ENCODE results near the gene FBLN1. TPM values are rescaled to one million over a fixed set of nuclear protein-coding genes. Genes with fewer than 3 reads are reported as not detected.

Gene FBLN1
- total and polyA plus RNA-seq, 9 of the 15 experiments (the other 6 are each of a cell fraction or from before 2014, with no cell fraction given), result 0.66 TPM; not detected in 8

DNA sequence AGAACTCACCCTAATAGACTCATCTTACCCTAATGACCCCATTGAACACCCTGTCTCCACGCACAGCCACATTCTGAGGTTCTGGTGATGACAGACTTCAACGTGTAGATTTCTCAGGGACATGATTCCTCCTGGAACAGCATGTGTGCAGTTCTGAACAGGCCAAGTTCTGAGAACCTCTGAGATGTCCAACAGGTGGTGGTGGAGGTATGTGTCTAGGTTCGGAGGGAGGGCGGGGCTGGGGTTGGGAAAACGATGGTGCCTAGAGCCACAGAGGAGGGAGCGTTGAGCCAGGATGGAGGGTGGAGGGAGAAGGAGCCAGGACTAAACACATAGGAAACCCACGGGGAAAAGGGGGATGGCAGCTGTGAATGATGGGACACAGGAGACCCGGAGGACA, 43.4 kb upstream of the FBLN1 start:
- Histone ChIP-seq H3K4me2 (ENCODE audit: insufficient read depth, low read length) (no peak overlapping the region), H3K9me3 (replicated peaks; ENCODE audit: control insufficient read depth, insufficient read depth, low read depth, low read length) (no peaks in the 10 kb centered on the region), H3K79me2 (ENCODE audit: control insufficient read depth, insufficient read depth, low read length) (no peaks in the 10 kb centered on the region), H3K4me1 (replicated peaks in 1 of 2; ENCODE audit: control insufficient read depth in 2 of 2, insufficient read depth in 2 of 2, low read length in 2 of 2) (no peaks in the 10 kb centered on the region), H3K9ac (ENCODE audit: insufficient read depth in 1 of 2, low read depth in 2 of 2, low read length in 2 of 2) (no peak overlapping the region), H3K4me3 (no peak overlapping the region), H2AFZ (ENCODE audit: low read depth, low read length) (no peak overlapping the region), H4K20me1 (replicated peaks; ENCODE audit: control insufficient read depth, insufficient read depth, low read length) (no peaks in the 10 kb centered on the region), H3K27me3 (ENCODE audit: control insufficient read depth in 2 of 2, insufficient read depth in 2 of 2, low read length in 2 of 2) (peaks cover 4 to 36% of the 10 kb centered on the region in 2 experiments; a peak in 3 of 5 replicates), H3K9me1 (ENCODE audit: control insufficient read depth, insufficient read depth, low read length) (no peaks in the 10 kb centered on the region), H3K27ac (ENCODE audit: extremely low read depth, low read depth, low read length) (no peak overlapping the region), H3K36me3 (ENCODE audit: control insufficient read depth, insufficient read depth, low read length) (no peaks in the 10 kb centered on the region)
- FAIRE-seq, result no peak
- DNase-seq (ENCODE audit: extremely low read depth in 1 of 4, low spot score in 3 of 4), result no peak
- ChIA-PET CTCF (ENCODE audit: low intra/inter-chr PET ratio) (no interaction called here), POLR2A (no interaction called here)
- TF ChIP-seq, protein P1, sequence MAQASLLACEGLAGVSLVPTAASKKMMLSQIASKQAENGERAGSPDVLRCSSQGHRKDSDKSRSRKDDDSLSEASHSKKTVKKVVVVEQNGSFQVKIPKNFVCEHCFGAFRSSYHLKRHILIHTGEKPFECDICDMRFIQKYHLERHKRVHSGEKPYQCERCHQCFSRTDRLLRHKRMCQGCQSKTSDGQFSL (CRISPR knock-in tag; IDR thresholded peaks at IDR 0.05), result no peak
- TF ChIP-seq, protein P1 (tag; IDR thresholded peaks at IDR 0.05), result no peak
- TF ChIP-seq SIX5 (IDR thresholded peaks at IDR 0.05; ENCODE audit: borderline replicate concordance in 1 of 2, insufficient read depth in 1 of 2, low read depth in 1 of 2, low read length in 2 of 2), result no peak
- TF ChIP-seq, protein P2, sequence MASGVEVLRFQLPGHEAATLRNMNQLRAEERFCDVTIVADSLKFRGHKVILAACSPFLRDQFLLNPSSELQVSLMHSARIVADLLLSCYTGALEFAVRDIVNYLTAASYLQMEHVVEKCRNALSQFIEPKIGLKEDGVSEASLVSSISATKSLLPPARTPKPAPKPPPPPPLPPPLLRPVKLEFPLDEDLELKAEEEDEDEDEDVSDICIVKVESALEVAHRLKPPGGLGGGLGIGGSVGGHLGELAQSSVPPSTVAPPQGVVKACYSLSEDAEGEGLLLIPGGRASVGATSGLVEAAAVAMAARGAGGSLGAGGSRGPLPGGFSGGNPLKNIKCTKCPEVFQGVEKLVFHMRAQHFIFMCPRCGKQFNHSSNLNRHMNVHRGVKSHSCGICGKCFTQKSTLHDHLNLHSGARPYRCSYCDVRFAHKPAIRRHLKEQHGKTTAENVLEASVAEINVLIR (CRISPR knock-in tag; IDR thresholded peaks at IDR 0.05), result no peak
- TF ChIP-seq, protein P3, sequence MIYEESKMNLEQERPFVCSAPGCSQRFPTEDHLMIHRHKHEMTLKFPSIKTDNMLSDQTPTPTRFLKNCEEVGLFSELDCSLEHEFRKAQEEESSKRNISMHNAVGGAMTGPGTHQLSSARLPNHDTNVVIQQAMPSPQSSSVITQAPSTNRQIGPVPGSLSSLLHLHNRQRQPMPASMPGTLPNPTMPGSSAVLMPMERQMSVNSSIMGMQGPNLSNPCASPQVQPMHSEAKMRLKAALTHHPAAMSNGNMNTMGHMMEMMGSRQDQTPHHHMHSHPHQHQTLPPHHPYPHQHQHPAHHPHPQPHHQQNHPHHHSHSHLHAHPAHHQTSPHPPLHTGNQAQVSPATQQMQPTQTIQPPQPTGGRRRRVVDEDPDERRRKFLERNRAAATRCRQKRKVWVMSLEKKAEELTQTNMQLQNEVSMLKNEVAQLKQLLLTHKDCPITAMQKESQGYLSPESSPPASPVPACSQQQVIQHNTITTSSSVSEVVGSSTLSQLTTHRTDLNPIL (CRISPR knock-in tag; IDR thresholded peaks at IDR 0.05), result no peak
- no peak for TF ChIP-seq JUND (IDR thresholded peaks at IDR 0.05; ENCODE audit: borderline replicate concordance, low read depth, low read length)
- no peak for TF ChIP-seq JUND (tag; IDR thresholded peaks at IDR 0.05; ENCODE audit: borderline replicate concordance, low read depth, low read length)
- intact Hi-C loops (cut with micrococcal nuclease), result no loop called here
- no peak for ATAC-seq
- 0% methylated on average over 2 of the region's 8 CpGs for WGBS (ENCODE audit: insufficient coverage, low coverage, missing lambda C conversion rate)
- BruUV-seq (replicated peaks), result no TSS peak
- in situ Hi-C loops (cut with MboI), result loop anchor here (10.0 kb wide), 1 partner anchor 354 kb away; no protein-coding TSS in a partner anchor

Data from K562 (cell line).